Nephron progenitor cell (in vitro differentiated cells): ENCODE results near the gene CCDC148.

Source experiments
- DNase-seq: peaks from one replicate; pipeline ENCODE4 v3.0.0; 2021
- H3K27ac Mint-ChIP-seq: 2 replicates; pipeline ENCODE4 v1.8.0; 2021; ENCODE audit warnings: mild to moderate bottlenecking, moderate library complexity, mixed read lengths
- H3K27me3 Mint-ChIP-seq: 2 replicates; pipeline ENCODE4 v1.8.0; 2021; ENCODE audit warnings: mild to moderate bottlenecking, low read depth, mixed read lengths; ENCODE audit not compliant: poor library complexity
- H3K36me3 Mint-ChIP-seq: 2 replicates; pipeline ENCODE4 v1.8.0; 2021; ENCODE audit warnings: low read depth, mixed read lengths
- H3K4me1 Mint-ChIP-seq: 2 replicates; pipeline ENCODE4 v1.8.0; 2021; ENCODE audit warnings: mixed read lengths
- H3K4me3 Mint-ChIP-seq: 2 replicates; pipeline ENCODE4 v1.8.0; 2021; ENCODE audit warnings: mild to moderate bottlenecking, moderate library complexity, mixed read lengths
- H3K9me3 Mint-ChIP-seq: 2 replicates; pipeline ENCODE4 v1.8.0; 2021; ENCODE audit warnings: mild to moderate bottlenecking, moderate library complexity, mixed read lengths
- TF ChIP-seq, protein P1 (sequence below): fragments of 200-600 bp; sonication (generic); IDR thresholded peaks from 2 replicates; pipeline ENCODE4 v1.5.0; 2021; ENCODE audit warnings: antibody characterized with exemption

Gene CCDC148

DNA sequence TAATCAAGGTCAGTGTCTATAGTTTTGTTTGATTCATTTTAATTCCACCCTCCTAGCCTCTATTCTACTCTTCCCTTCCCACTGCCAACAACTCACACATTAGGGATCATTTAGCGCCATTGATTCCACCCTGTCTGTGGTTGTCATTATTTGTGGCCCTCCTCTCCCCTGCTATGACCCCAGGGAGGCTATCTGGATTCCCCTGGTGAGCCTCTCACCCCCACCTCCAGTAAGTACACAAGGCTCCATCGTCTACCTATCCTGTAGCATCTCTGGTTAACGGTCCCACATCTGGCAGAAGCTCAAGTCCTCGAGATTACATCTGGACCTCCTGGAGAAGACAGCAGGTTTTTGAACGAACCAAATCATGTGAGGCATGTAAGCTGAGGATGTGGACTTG lies 327.5 kb downstream of the CCDC148 start:
- TF ChIP-seq, protein P1, sequence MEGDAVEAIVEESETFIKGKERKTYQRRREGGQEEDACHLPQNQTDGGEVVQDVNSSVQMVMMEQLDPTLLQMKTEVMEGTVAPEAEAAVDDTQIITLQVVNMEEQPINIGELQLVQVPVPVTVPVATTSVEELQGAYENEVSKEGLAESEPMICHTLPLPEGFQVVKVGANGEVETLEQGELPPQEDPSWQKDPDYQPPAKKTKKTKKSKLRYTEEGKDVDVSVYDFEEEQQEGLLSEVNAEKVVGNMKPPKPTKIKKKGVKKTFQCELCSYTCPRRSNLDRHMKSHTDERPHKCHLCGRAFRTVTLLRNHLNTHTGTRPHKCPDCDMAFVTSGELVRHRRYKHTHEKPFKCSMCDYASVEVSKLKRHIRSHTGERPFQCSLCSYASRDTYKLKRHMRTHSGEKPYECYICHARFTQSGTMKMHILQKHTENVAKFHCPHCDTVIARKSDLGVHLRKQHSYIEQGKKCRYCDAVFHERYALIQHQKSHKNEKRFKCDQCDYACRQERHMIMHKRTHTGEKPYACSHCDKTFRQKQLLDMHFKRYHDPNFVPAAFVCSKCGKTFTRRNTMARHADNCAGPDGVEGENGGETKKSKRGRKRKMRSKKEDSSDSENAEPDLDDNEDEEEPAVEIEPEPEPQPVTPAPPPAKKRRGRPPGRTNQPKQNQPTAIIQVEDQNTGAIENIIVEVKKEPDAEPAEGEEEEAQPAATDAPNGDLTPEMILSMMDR, result no peak
- no peak overlapping the region for H3K4me3 Mint-ChIP-seq
- no peak for DNase-seq
- no peaks in the 10 kb centered on the region for H3K9me3 Mint-ChIP-seq
- no peaks in the 10 kb centered on the region for H3K27me3 Mint-ChIP-seq
- no peaks in the 10 kb centered on the region for H3K36me3 Mint-ChIP-seq
- no peaks in the 10 kb centered on the region for H3K4me1 Mint-ChIP-seq
- no peak overlapping the region for H3K27ac Mint-ChIP-seq

DNA sequence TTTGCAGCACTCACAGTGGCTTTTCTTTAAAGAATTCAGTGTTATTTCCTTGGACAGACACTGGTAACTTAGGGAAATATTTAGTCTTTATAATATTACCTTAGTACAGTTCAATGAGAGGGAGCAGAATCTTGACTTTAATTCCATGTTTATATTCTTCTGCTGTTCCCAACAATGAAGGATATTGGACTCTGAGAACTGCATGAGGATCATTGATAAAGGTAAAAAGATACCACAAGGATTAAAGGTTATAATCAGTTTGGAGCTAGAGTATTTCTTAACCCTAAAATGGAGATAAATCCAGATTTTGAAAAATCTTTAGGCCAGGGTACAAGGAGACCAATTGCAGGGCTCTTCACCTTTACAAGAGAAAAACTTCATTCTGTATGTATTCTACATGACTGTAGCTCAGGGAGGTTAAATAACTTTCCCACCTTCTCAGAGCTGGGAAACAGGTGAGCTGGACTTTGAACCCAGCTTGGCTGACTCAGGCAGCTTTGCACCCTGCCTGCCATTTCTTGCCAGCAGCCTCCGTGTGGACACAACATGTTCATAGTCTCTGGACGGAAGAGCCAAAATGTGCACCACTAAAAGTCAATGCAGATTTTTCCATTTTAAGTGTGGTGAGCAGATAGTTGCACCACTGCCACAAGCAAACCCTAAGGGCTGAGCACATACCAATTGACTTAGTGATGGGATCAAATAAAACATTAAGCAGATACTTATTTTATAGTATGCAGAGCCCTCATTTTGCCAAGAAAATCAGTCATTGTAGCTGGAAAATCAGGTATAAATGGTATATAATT lies 328.2 kb downstream of the CCDC148 start:
- Mint-ChIP-seq H3K4me3 (no peak overlapping the region), H3K4me1 (no peaks in the 10 kb centered on the region), H3K36me3 (no peaks in the 10 kb centered on the region), H3K27ac (no peak overlapping the region), H3K27me3 (peaks cover 1% of the 10 kb centered on the region), H3K9me3 (no peaks in the 10 kb centered on the region)
- TF ChIP-seq, protein P1, result no peak
- DNase-seq, result no peak

GRCh38 chr2:158127380-158127804 lies 329.2 kb downstream of the CCDC148 start:
- Mint-ChIP-seq H3K9me3 (no peaks in the 10 kb centered on the region), H3K27ac (no peak overlapping the region), H3K27me3 (peaks cover 3% of the 10 kb centered on the region), H3K4me3 (no peak overlapping the region), H3K36me3 (no peaks in the 10 kb centered on the region), H3K4me1 (no peaks in the 10 kb centered on the region)
- TF ChIP-seq, protein P1, result no peak
- no peak for DNase-seq

DNA sequence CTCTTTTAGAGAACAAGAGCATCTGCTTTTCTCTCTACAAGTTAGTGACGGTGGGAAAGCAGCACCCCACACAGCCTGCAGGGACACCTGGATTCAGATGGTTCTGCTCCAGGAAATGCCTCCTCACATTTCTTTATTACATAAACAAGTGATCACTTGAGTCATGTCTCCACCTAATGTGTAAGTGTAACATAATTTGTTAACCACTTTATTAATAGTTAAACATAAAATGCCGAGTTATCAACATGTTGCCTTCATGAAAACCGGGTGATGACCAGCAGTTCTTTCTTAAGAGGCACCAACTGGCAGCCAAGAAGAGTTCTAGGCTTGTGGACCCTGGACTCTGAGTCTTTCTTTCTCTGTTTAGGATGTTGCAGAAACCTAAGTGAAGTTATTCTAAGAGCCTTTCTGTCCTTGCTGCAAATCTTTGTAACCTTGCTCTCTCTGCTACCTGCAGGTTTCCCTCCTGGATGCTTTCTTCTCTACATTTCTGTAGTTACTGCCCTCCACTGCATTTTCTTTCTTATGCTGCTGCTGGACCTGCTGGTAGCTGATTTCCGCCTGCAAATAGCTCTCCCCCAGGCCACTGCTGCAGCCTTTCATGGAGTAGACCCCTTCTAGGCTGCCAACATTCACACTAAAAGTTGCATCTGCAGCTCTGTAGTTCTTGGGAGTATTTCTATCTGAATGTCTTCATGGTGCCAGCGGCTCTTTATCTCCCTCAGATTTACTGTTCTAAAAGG lies 330.6 kb downstream of the CCDC148 start:
- Mint-ChIP-seq H3K4me3 (no peak overlapping the region), H3K9me3 (no peaks in the 10 kb centered on the region), H3K4me1 (peaks cover 1% of the 10 kb centered on the region), H3K36me3 (no peaks in the 10 kb centered on the region), H3K27ac (no peak overlapping the region), H3K27me3 (peaks cover 3% of the 10 kb centered on the region)
- TF ChIP-seq, protein P1, result no peak
- no peak for DNase-seq

GRCh38 chr2:158124896-158125295 lies 331.7 kb downstream of the CCDC148 start:
- TF ChIP-seq, protein P1, result no peak
- Mint-ChIP-seq H3K27ac (no peak overlapping the region), H3K4me3 (no peak overlapping the region), H3K9me3 (no peaks in the 10 kb centered on the region), H3K27me3 (peaks cover 3% of the 10 kb centered on the region), H3K4me1 (peaks cover 10% of the 10 kb centered on the region), H3K36me3 (no peaks in the 10 kb centered on the region)
- DNase-seq, result no peak
